ENCODE data around the gene MAP1S.
"Not testable (repeated sequence)": the region's sequence is repeated elsewhere in the genome, so short reads cannot be mapped to it uniquely, and the experiment has no call there.

The MAP1S gene

GRCh38 chr19:17767559-17767958 lies 48.3 kb downstream of the MAP1S start:
- DNase-seq = no peak

GRCh38 chr19:17770613-17771012 lies 51.3 kb downstream of the MAP1S start:
- DNase-seq = no peak

GRCh38 chr19:17772172-17772571 lies 52.9 kb downstream of the MAP1S start:
- DNase-seq = no peak

- no peak for DNase-seq
Measured at GRCh38 chr19:17775245-17775927, 56.1 kb downstream of the MAP1S start.

- no peak for DNase-seq
Measured at GRCh38 chr19:17775991-17776803, 56.9 kb downstream of the MAP1S start.

- DNase-seq = not testable (repeated sequence)
Measured at GRCh38 chr19:17777840-17778239, 58.6 kb downstream of the MAP1S start.

GRCh38 chr19:17778251-17778967 lies 59.1 kb downstream of the MAP1S start:
- no peak for DNase-seq

- DNase-seq = no peak
Measured at GRCh38 chr19:17778968-17779929, 60.0 kb downstream of the MAP1S start.

- DNase-seq = no peak
Measured at GRCh38 chr19:17780781-17781180, 61.5 kb downstream of the MAP1S start.

GRCh38 chr19:17783721-17784120 lies 64.4 kb downstream of the MAP1S start:
- not testable (repeated sequence) for DNase-seq
